CD14-positive monocyte (primary cell): ENCODE results near the gene TP53TG5. TPM values are rescaled to one million over a fixed set of nuclear protein-coding genes. Genes with fewer than 3 reads are reported as not detected.

Experiments
- DNase-seq, 3 donors: peaks; one replicate each; pipeline ENCODE4 v3.0.0-alpha.2; 2011 to 2022
- H2AFZ ChIP-seq: 2 replicates; pipeline ENCODE4 v1.6.0; 2012; ENCODE audit warnings: mild to moderate bottlenecking, low read depth, low read length, inconsistent platforms; ENCODE audit not compliant: insufficient read depth, poor library complexity, severe bottlenecking
- H3K27ac ChIP-seq, 2 donors: 1 replicate in 1 of 2; 2 replicates in 1 of 2; pipeline ENCODE4 v1.5.1; 2012 to 2013; ENCODE audit warnings: low read length in 2 of 2, control low read depth in 1 of 2, inconsistent platforms in 1 of 2, low read depth in 1 of 2, mild to moderate bottlenecking in 1 of 2
- H3K27me3 ChIP-seq, 2 donors: one replicate each; pipeline versions ENCODE4 v1.6.0 to v1.6.1; 2011 to 2013; ENCODE audit warnings: low read length in 2 of 2; ENCODE audit not compliant: control insufficient read depth in 2 of 2, insufficient read depth in 2 of 2
- H3K36me3 ChIP-seq, 2 donors: replicated peaks in 1 of 2; 1 replicate in 1 of 2; 2 replicates in 1 of 2; pipeline versions ENCODE4 v1.5.1 to v1.6.1; 2012 to 2013; ENCODE audit warnings: low read length in 2 of 2, control low read depth in 1 of 2, inconsistent platforms in 1 of 2, mild to moderate bottlenecking in 1 of 2; ENCODE audit not compliant: insufficient read depth in 2 of 2, control insufficient read depth in 1 of 2
- H3K4me1 ChIP-seq, 2 donors: 1 replicate in 1 of 2; 2 replicates in 1 of 2; pipeline versions ENCODE4 v1.5.1 to v1.6.1; 2012 to 2013; ENCODE audit warnings: low read length in 2 of 2, control low read depth in 1 of 2, inconsistent platforms in 1 of 2, mild to moderate bottlenecking in 1 of 2, moderate library complexity in 1 of 2; ENCODE audit not compliant: insufficient read depth in 2 of 2, control insufficient read depth in 1 of 2
- H3K4me2 ChIP-seq: replicated peaks from 2 replicates; pipeline ENCODE3; 2012; ENCODE audit warnings: low read length, moderate library complexity, mild to moderate bottlenecking; ENCODE audit not compliant: poor library complexity, severe bottlenecking; ENCODE audit errors: extremely low read depth
- H3K4me3 ChIP-seq, 3 experiments: fragments of 200-600 bp in 1 of 3; sonication (generic) in 1 of 3; replicated peaks in 1 of 3; 1 replicate in 2 of 3; 2 replicates in 1 of 3; pipeline ENCODE4 v1.5.1; 2011 to 2013; ENCODE audit warnings: low read length in 3 of 3, mild to moderate bottlenecking in 3 of 3, control low read depth in 2 of 3, low read depth in 2 of 3, inconsistent platforms in 1 of 3, moderate library complexity in 1 of 3
- H3K79me2 ChIP-seq: 2 replicates; pipeline ENCODE4 v1.6.0; 2012; ENCODE audit warnings: mild to moderate bottlenecking, control low read depth, inconsistent platforms, low read length, moderate library complexity; ENCODE audit not compliant: insufficient read depth
- H3K9ac ChIP-seq: 2 replicates; pipeline ENCODE4 v1.6.0; 2017; ENCODE audit warnings: low read length, mild to moderate bottlenecking; ENCODE audit not compliant: insufficient read depth, poor library complexity, severe bottlenecking
- H3K9me3 ChIP-seq, 2 donors: replicated peaks in 1 of 2; 1 replicate in 1 of 2; 2 replicates in 1 of 2; pipeline versions ENCODE4 v1.5.1 to v1.6.1; 2012 to 2013; ENCODE audit warnings: low read length in 2 of 2, control low read depth in 1 of 2; ENCODE audit not compliant: control insufficient read depth in 1 of 2, insufficient read depth in 1 of 2
- H4K20me1 ChIP-seq: 2 replicates; pipeline ENCODE4 v1.6.0; 2012; ENCODE audit warnings: mild to moderate bottlenecking, low read length, control low read depth, moderate library complexity; ENCODE audit not compliant: insufficient read depth
- H3K27ac Mint-ChIP-seq, 7 donors: one replicate each; pipeline ENCODE4 v1.8.0; 2020; ENCODE audit warnings: mild to moderate bottlenecking in 7 of 7, mixed read lengths in 7 of 7, moderate library complexity in 6 of 7, inconsistent platforms in 2 of 7
- H3K27me3 Mint-ChIP-seq, 3 donors: one replicate each; pipeline ENCODE4 v1.8.0; 2021 to 2022; ENCODE audit warnings: low read depth in 3 of 3, mild to moderate bottlenecking in 3 of 3, mixed read lengths in 3 of 3, moderate library complexity in 3 of 3, inconsistent platforms in 1 of 3
- H3K36me3 Mint-ChIP-seq, 2 donors: one replicate each; pipeline ENCODE4 v1.8.0; 2020; ENCODE audit warnings: mixed read lengths in 2 of 2, inconsistent platforms in 1 of 2, mild to moderate bottlenecking in 1 of 2
- H3K4me1 Mint-ChIP-seq: one replicate; pipeline ENCODE4 v1.8.0; 2020; ENCODE audit warnings: mild to moderate bottlenecking, mixed read lengths
- H3K4me3 Mint-ChIP-seq, 2 donors: one replicate each; pipeline ENCODE4 v1.8.0; 2020; ENCODE audit warnings: mild to moderate bottlenecking in 2 of 2, mixed read lengths in 2 of 2, moderate library complexity in 1 of 2
- H3K9me3 Mint-ChIP-seq, 7 donors: one replicate each; pipeline ENCODE4 v1.8.0; 2020 to 2022; ENCODE audit warnings: mixed read lengths in 7 of 7, mild to moderate bottlenecking in 6 of 7, moderate library complexity in 6 of 7, inconsistent platforms in 2 of 7
- WGBS: methylation state at CpG from one replicate; pipeline ENCODE4 v1.1.5; 2013; ENCODE audit warnings: missing lambda C conversion rate; ENCODE audit not compliant: insufficient coverage; 5-methylcytosine and 5-hydroxymethylcytosine counted together
- intact Hi-C, 2 donors: fragments of 100-400 bp; cut with micrococcal nuclease; formaldehyde crosslinking; loops; one replicate each; pipeline versions ENCODE4 v1.15.0 to v1.15.1; 2023
- polyA plus RNA-seq, 3 donors: library from polyadenylated mRNA; depleted of rRNA in 1 of 3; unstranded in 2 of 3; stranded (reverse) in 1 of 3; fragments of 300-500 nt in 2 of 3; fragments of >200 nt in 1 of 3; fragmentation: Illumina TruSeq in 2 of 3; gene quantifications; 1 replicate in 2 of 3; 2 replicates in 1 of 3; pipeline ENCODE4 v1.2.3, GENCODE V29; 2012 to 2021
- TF ChIP-seq, protein P1 (sequence below): fragments of 200-600 bp; IDR thresholded peaks from one replicate; pipeline ENCODE4 v1.8.0; 2022; ENCODE audit warnings: antibody characterized with exemption, mild to moderate bottlenecking

TP53TG5 gene
- polyA plus RNA-seq, 3 donors = 0.11 TPM; not detected in 2

GRCh38 chr20:45407783-45408645 lies 29.9 kb upstream of the TP53TG5 start, which contains the start of gene DBNDD2:
Gene DBNDD2, plus strand, starts transcription at chr20:45408289. Its CDS starts 179 bp downstream, at chr20:45408468.
- 92% methylated on average over 17 of the region's 21 CpGs for WGBS
- H3K36me3 ChIP-seq = peaks cover 0 to 6% of the 10 kb centered on the region in 2 donors
- peak within 1 kb of the TSS; percentile 97 for H3K4me2 ChIP-seq
- H3K9me3 ChIP-seq = peaks cover 0 to 10% of the 10 kb centered on the region in 2 donors
- H3K36me3 Mint-ChIP-seq = peaks cover 6 to 23% of the 10 kb centered on the region in 2 donors
- peaks cover 30% of the 10 kb centered on the region for H3K4me1 Mint-ChIP-seq
- H2AFZ ChIP-seq = peak within 1 kb of the TSS; percentile 92
- H3K9me3 Mint-ChIP-seq = peaks cover 0 to 12% (median 9%) of the 10 kb centered on the region in 7 donors
- intact Hi-C loops = loop anchor here in 1 of 2 donors (5.0 kb wide), 1 partner anchor 36 kb away; no protein-coding TSS in a partner anchor
- H3K27me3 ChIP-seq = peaks cover 23 to 37% of the 10 kb centered on the region in 2 donors
- peaks cover 5% of the 10 kb centered on the region for H4K20me1 ChIP-seq
- peak within 1 kb of the TSS; percentile 63 for H3K9ac ChIP-seq
- no peak within 1 kb of the TSS for H3K27ac ChIP-seq
- DNase-seq = no peak
- H3K4me1 ChIP-seq = peaks cover 28 to 38% of the 10 kb centered on the region in 2 donors
- TF ChIP-seq, protein P1, sequence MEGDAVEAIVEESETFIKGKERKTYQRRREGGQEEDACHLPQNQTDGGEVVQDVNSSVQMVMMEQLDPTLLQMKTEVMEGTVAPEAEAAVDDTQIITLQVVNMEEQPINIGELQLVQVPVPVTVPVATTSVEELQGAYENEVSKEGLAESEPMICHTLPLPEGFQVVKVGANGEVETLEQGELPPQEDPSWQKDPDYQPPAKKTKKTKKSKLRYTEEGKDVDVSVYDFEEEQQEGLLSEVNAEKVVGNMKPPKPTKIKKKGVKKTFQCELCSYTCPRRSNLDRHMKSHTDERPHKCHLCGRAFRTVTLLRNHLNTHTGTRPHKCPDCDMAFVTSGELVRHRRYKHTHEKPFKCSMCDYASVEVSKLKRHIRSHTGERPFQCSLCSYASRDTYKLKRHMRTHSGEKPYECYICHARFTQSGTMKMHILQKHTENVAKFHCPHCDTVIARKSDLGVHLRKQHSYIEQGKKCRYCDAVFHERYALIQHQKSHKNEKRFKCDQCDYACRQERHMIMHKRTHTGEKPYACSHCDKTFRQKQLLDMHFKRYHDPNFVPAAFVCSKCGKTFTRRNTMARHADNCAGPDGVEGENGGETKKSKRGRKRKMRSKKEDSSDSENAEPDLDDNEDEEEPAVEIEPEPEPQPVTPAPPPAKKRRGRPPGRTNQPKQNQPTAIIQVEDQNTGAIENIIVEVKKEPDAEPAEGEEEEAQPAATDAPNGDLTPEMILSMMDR = no peak
- peaks cover 33 to 51% (median 38%) of the 10 kb centered on the region in 3 donors for H3K27me3 Mint-ChIP-seq
- peak within 1 kb of the TSS in 3 of 7 donors; percentile 36 to 83 (median 69) for H3K27ac Mint-ChIP-seq
- peak within 1 kb of the TSS; percentile 85 to 93 for H3K4me3 Mint-ChIP-seq
- no peaks in the 10 kb centered on the region for H3K79me2 ChIP-seq
- H3K4me3 ChIP-seq = peak within 1 kb of the TSS; percentile 65 to 85 (median 73)

DNA sequence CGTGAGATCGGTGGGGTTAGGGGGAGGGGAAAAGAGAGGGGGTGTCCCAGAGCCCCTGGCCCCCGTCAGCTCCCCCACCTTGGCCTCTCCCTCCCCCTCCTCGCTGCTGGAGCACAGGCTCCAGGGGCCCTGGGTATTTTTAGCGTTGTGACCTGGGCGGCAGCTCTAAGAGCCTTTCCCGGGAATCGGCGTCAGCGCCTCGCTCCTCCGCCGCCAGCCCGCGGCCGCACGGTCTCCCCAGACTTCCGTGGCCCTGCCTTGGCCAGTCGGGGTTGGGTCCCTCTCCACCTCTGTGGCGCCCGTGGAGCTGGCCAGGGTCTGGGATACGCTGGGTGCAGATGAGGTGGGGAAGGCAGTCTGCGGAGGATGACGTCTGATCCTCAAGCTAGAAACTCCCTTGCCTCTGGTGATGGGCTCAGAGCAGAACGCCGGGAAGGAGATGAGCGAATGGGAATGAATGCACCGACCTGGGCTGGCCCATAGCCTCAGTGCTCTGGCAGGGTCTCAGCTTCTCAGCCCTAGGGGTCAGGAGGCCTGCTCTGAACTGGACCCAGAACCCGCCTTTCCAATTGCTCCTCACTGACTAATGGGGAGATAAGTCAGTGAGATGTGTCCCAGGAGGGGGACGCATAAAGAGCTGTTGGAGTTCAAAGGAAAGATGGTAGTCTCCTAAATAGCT lies 29.1 kb upstream of the TP53TG5 start:
- peaks cover 0 to 10% of the 10 kb centered on the region in 2 donors for H3K9me3 ChIP-seq
- peak overlapping the region; percentile 65 to 85 (median 73) for H3K4me3 ChIP-seq
- peaks cover under 1 to 12% (median 9%) of the 10 kb centered on the region in 7 donors for H3K9me3 Mint-ChIP-seq
- H3K4me1 ChIP-seq = peaks cover 28 to 38% of the 10 kb centered on the region in 2 donors
- peak overlapping the region; percentile 97 for H3K4me2 ChIP-seq
- H3K79me2 ChIP-seq = no peaks in the 10 kb centered on the region
- peaks cover 23 to 37% of the 10 kb centered on the region in 2 donors for H3K27me3 ChIP-seq
- TF ChIP-seq, protein P1 = no peak
- peaks cover 0 to 6% of the 10 kb centered on the region in 2 donors for H3K36me3 ChIP-seq
- H3K27ac ChIP-seq = no peak overlapping the region
- WGBS = 22% methylated on average over 20 of the region's 30 CpGs
- peak overlapping the region; percentile 85 to 93 for H3K4me3 Mint-ChIP-seq
- peaks cover 6 to 23% of the 10 kb centered on the region in 2 donors for H3K36me3 Mint-ChIP-seq
- peak overlapping the region; percentile 92 for H2AFZ ChIP-seq
- peak overlapping the region in 2 of 7 donors; percentile 58 to 69 for H3K27ac Mint-ChIP-seq
- H3K27me3 Mint-ChIP-seq = peaks cover 31 to 51% (median 38%) of the 10 kb centered on the region in 3 donors
- no peak for DNase-seq
- peaks cover 5% of the 10 kb centered on the region for H4K20me1 ChIP-seq
- H3K4me1 Mint-ChIP-seq = peaks cover 30% of the 10 kb centered on the region
- H3K9ac ChIP-seq = peak overlapping the region; percentile 63
- intact Hi-C loops = loop anchor here in 1 of 2 donors (5.0 kb wide), 1 partner anchor 35 kb away; no protein-coding TSS in a partner anchor
